ENCODE measurements around the gene LRRC1.

The LRRC1 gene

DNA sequence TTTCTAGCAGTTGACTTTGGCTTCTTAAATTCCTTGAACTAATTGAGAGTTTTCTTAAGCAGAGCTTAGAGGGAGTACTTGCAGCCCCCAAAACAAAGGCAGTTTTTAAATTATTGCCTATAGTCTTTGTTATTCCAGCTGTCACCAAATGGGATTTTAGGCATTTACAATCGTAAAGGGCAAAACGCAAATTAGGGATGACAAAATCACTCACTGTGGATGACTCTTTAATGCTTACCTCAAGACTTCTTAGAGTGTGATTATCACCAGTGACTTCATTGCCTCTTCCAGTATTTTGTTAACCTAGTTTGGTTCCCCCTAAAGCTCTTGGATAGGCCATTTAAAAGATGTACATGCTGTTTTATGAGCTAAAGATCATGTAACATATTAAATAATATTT is 126.8 kb downstream of the LRRC1 start:
- no peak for DNase-seq (ENCODE audit: low read depth in 2 of 2, low spot score in 1 of 2)

DNA sequence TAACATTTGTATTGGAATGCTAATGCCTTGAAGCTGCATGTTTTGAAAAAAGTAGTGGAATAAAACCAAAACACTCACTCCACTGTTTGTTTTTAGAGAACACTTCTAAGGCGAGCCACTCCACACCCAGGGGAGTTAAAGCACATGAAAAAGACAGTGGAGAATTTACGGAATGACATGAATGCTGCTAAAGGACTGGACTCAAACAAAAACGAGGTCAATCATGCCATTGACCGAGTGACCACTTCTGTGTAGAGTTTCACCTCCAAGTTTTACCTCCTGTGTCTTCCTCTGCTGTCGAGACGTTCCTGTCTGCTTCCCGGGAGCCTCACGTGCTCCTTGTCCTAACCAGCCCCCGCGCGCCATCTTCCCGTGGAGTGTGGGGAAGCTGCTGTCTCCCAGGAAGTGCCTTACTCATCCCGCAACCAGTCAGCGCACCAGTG is 127.8 kb downstream of the LRRC1 start:
- DNase-seq (ENCODE audit: low read depth in 2 of 2, low spot score in 1 of 2), result no peak

DNA sequence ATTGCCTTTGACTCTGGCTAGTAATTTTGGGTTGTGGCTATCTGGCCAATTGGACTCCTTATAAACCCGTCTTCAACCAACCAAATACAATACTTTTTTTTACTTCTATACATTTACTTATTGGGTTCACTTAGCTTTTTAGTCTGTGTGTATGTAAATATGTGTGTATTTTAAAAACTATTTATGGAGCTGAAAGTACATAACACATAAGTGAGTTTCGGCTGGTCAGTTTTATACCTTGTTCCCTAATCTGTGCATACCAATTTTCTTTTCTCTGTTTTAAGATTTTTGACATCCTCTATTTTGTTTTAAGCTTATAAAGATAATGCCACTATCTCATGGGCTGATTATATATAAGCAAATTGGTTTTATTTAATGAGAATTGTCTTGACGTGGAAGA is 129.5 kb downstream of the LRRC1 start:
- no peak for DNase-seq (ENCODE audit: low read depth in 2 of 2, low spot score in 1 of 2)

DNA sequence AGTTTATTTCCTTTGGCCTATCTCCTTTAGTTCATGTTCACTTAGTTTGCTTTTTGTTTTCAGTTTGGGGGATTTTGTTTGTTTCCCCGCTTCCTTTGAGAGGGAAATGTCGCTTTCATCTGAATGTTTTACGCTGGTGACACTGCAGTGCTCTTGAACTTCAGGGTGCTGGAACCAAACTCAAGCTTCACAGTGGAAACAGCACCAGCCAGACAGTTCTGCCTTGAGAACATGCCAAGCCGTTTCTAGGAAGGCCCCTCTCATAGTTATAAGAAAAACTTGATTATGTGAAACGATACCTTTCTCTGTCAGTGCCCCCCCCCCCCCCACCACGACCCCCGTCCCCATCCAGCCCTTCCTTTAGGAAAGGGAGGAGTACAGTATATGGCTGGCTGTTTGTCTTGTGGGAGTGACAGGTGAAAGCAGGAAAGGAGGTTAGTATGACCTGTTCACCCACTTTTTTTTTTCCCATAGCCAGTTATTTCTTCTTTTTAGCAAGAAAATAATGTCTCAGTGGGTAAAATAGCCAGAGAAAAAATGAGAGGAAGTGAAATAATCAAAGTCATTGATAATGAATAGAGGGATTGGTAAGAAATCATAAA is 130.1 kb downstream of the LRRC1 start:
- no peak for DNase-seq (ENCODE audit: low read depth in 2 of 2, low spot score in 1 of 2)

DNA sequence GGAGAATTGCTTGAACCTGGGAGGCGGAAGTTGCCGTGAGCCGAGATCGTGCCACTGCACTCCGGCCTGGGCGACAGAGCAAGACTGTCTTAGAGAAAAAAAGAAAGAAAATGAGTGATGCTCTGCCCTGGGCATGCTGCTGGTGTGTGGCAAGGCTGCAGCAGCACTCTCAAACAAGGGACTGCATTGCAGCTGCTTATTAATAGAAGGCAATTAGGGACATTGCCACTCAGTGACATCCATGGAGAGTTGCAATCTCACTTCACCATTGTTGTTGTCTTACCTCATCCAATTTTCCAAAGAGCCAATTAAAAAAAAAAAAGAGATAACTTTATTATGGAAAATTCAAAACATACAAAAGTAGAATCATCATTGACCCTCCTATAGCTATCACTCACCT is 131.1 kb downstream of the LRRC1 start:
- DNase-seq (ENCODE audit: low read depth in 2 of 2, low spot score in 1 of 2), result no peak

DNA sequence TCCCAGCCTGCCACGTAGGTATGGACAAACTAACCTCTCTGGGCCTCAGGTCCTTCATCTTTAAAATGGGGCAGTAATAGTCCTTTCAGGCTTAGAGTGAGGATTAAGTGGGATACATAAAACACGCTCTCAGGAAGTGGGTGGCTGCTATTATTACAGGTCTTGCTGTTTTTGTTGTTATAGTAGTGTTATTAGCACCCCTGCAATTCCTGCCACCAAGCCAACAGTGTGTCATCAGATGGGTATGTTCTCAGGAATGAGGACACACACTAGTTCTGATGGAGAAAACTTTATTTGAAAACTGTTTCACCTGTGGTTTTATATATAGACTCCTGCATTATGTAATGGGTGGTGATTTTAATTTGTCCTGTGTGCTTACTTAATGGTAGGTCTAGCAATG is 131.7 kb downstream of the LRRC1 start:
- no peak for DNase-seq (ENCODE audit: low read depth in 2 of 2, low spot score in 1 of 2)

DNA sequence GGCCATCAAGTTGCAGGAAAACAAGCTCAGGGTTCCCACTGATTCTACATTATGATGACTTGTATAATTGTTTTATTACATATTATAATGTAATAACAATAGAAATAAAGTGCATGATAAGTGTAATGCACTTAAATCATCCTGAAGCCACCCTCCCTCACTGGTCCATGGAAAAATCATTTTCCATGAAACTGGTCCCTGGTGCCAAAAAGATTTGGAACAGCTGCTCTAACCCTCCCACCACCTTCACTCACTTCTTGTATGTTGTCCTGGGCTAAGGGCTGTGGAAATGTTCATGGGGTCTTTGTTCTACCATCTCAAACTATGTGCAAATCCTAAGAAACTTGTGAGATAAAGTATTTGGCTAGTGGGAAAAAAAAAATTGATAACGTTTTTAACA is 133.8 kb downstream of the LRRC1 start:
- DNase-seq (ENCODE audit: low read depth in 2 of 2, low spot score in 1 of 2), result no peak

DNA sequence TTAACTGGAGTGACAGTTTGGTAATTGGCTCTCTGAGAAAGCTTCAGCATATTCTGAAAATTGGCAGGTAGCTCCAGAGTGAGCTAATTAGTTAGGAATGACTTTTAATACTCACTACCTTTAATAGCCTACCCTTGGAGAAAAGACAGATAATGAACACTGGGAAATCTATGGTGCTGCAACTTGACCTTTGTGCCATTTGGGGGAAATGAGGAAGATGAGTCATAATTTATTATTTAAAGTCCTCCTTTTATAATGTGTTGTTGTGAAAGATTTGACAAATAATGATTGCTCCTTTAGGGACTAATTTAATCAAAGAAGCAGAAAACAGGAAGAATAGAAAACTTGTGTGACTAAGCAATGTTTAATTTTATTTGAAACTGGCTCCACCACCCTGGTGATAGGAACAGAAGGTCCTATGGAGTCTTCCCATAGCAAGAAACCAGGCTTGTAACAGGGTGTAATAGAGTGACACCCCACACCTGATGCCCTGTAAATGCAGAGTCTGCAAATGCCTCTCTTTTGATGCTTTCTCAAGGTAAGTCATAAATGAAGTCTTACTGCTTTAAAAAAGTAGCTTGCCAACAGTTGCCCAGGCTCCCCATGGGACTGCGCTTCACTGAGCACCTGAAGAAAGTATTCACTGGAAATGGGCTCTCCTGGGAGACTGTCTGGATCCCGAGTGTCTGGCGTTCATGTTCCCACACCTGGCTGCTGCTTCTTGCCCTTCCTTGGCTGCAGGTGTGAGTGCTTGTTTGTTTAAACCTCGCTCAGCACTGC is 134.4 kb downstream of the LRRC1 start:
- no peak for DNase-seq (ENCODE audit: low read depth in 2 of 2, low spot score in 1 of 2)

DNA sequence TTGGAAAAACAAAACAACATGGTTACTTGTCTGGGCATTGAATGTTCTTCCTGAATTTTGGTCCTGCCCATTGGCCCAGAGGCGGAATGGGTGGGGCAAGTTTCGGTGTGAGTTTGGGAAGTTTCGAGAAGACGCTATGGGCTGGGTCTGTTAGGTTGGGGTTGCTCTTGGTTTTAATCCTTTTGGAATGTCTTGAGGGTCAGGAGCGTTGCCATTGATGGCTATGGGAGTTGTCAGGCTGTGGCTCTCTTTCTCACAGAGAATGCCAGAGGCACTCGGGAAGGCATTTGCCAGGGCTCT is 135.0 kb downstream of the LRRC1 start:
- no peak for DNase-seq (ENCODE audit: low read depth in 2 of 2, low spot score in 1 of 2)

DNA sequence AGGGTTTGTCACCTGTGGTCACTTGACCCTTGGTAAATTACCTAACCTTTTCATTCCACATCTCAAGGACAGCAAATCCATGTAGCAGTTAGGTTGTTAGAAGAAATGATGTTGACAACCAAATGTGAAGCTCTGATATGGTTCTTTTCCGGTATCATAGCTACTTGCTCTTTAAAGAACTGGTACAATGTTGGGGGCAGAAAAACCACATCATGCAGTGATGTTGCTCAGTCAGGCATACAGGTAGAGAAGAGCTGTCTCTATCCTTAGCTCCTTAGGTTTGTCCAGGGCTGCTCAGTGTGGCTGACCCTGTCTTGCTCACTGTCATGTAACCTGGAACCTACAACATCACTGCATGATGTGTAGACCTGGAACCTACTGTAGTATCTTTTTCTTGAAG is 135.5 kb downstream of the LRRC1 start:
- DNase-seq (ENCODE audit: low read depth in 2 of 2, low spot score in 1 of 2), result no peak

DNA sequence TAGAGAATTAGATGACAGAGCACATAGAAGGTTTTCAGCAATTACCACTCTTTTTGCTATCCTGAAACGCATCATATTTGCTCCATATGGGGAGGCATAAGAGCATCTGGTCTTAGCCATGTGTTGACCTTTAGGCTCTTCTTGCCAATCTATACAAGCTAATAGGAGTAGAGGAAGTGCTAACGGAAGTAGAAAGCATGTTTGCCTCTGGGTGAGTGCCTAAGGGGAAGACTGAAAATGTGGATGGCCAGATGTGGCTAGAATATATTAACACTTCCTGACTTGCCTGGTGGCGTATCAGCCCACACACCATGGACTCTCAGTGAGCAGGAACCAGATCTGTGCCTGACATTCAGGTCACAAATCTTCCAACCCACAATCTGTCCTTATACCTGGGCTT is 136.3 kb downstream of the LRRC1 start:
- no peak for DNase-seq (ENCODE audit: low read depth in 2 of 2, low spot score in 1 of 2)

DNA sequence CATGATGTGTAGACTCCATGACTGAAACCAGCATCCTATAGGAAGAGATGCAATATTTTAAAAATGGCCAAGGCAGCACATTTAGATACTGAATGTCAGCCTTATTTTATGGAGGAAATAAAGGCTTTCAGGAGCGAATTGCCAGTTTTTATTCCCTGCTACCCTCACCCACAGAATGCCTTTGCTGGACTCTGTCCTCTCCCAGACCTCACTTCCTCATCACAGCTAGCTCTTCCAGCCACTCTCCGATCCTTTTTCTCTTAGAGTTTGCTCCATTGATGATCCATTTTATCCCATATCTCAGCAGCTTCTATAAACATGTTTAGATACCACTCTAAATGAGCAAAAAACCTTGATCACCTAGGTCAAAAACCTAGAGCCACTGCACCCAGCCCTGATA is 137.7 kb downstream of the LRRC1 start:
- no peak for DNase-seq (ENCODE audit: low read depth in 2 of 2, low spot score in 1 of 2)

DNA sequence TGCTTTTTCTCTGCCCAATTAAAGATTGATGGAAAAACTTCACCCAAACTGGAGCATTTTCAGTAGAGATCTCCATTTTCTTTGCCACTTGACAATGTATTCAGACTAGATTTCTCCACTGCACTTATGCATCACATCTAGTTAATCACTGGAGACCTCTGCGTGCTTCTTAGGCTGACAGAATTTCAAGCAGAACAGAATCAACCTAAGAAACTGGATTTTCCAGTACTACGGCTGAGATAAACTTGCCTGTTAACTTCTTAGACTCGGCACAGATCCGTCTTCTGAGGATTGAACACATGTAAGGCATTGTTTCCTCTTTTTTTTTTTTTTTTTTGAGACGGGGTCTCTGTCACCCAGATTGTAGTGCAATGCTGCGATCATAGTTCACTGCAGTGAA is 139.2 kb downstream of the LRRC1 start:
- no peak for DNase-seq (ENCODE audit: low read depth in 2 of 2, low spot score in 1 of 2)

DNA sequence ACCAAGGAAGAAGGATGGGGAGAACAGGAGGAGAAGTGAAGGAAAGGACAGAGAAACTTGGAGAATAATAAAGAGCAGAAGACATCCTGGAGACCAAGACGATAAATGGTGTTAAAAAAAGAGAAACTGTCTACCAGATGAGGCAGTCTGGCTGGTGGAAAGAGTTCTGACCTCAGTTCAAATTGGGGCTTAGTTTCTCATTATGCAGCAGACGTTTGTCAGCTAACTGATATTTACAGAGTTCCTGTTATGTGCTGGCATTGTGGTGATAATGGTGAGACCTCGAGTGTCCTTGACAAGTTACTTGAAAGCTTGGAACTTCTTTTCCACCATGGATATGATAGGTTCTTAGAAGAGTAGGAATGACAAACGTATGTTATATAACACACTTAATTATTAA is 142.7 kb downstream of the LRRC1 start:
- no peak for DNase-seq (ENCODE audit: low read depth in 2 of 2, low spot score in 1 of 2)

DNA sequence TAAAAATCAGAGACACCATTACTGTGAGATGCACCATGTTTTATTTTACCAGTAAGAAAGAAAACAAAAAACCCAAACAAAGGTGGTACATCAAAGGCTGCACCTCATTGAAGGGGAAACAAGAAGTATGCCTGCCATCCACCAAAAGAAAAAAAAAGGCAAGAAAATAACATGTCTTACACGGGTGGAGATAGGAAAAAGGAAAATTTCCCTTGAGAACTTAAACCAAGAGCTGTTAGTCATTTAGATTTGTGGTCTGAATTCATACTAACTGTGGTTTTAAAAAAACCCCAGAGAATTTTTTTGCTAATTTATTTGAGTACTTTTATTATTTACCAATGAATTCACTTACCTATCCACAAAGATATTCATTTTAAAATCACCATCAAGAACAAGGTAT is 144.0 kb downstream of the LRRC1 start:
- DNase-seq (ENCODE audit: low read depth in 2 of 2, low spot score in 1 of 2), result no peak

DNA sequence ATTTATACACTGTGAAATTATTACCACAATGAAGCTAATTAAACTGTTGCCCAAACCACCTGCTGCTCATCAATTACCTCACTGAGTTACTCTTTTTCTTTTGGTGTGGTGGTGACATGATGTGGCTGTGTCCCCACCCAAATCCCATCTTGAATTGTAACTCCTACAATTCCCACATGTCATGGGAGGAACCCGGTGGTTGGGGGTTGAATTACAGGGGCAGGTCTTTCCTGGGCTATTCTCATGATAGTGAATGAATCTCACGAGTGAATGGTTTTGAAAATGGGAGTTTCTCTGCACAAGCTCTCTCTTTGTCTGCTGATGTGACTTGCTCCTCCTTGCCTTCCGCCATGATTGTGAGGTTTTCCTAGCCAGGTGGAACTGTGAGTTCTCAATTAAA is 145.0 kb downstream of the LRRC1 start:
- DNase-seq (ENCODE audit: low read depth in 2 of 2, low spot score in 1 of 2), result no peak

DNA sequence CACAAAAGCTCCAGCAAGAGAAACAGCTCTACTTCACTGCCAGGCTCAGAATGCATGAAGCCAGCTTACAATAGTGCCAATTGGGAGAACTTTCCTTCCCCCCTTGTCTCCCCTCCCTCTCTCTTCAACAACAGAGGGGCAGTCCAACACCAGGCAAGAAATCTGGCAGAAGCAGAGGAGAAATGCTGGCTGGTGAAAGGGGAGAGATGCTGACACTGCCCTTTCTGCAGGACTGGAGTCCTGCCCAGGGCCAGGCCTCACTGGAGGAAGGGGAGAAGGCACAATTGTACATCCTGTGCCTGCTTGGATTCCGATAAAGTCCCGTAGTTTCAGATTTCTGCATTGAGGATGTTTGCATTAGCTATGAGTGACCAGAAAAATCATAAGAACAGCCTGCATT is 148.6 kb downstream of the LRRC1 start:
- no peak for DNase-seq (ENCODE audit: low read depth in 2 of 2, low spot score in 1 of 2)

DNA sequence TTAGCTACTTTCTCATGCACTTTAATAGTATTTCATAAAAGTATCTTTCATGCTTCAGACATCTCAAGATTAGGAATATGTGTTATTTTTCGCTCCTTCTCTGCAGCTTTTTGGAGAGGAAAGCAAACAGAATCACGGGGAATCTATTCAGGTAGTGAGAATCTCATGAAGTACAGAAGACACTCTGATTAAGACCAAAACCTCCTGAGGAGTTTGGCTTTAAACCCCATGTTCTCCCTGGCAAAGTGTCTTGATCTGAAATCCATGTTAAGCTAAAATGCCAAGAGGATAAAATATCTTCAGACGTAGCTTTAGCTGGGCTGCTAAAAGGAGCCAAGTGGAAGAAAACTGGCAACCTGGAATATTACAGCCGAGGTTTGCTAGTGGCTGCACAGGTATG is 149.3 kb downstream of the LRRC1 start:
- no peak for DNase-seq (ENCODE audit: low read depth in 2 of 2, low spot score in 1 of 2)

DNA sequence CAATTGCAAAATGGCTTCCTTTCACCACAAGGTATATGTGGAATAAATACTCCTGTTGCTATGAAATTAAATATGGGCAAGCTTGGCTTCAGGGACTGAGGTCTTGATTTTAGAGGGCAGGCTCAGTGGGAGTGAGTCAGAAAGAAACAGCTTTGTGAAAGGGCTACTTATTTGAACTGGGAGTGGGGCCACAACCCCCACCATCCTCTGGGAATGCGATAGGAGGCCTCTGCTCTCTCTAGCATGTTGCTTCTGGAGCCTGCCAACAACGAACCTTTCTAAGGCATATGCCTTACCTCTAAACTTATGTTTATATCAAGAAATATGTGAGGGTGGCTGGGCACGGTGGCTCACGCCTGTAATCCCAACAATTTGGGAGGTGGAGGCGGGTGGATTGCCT is 149.7 kb downstream of the LRRC1 start:
- DNase-seq (ENCODE audit: low read depth in 2 of 2, low spot score in 1 of 2), result no peak

DNA sequence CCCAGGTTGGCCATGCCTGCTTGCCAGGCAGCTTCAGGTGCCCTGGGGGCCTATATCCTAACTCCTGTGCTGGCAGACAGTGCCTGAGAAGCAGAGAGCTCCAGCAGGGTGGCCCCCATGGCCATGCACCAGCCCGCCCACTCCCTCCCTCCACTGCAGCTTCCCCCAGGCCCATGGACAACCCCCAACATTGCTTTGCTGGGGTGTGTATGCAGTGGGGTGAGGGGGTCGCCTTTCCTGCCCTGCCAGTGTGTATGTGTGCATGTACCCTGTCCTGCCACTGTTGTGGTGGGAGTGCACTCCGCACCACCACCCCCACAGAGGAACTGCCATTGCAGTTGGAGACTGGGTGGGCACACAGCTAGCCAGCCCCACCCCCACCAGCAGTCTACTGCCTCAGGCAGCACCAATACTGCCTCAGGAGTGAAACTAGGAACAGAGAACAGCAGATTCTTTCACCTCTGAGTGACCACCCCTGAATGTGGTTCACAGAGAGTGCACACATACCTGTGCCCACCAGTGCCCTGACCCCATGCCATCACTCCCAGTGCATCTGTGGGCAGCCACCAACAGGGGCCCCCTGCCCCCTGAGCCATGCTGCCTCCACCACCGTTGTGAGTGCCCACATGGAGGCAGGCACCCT is 151.1 kb downstream of the LRRC1 start:
- no peak for DNase-seq (ENCODE audit: low read depth in 2 of 2, low spot score in 1 of 2)

DNA sequence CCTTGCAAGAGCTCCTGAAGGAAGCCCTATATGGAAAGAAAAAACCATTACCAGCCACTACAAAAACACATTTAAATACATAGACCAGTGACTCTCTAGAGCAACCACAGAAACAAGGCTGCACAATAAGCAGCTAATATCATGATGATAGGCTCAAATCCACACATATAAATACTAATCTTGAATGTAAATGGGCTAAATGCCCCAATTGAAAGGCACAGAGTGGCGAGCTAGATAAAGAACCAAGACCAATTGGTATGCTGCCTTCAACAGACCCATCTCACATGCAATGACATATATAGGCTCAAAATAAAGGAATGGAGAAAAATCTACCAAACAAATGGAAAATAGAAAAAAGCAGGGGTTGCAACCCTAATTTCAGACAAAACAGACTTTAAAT is 153.0 kb downstream of the LRRC1 start:
- no peak for DNase-seq (ENCODE audit: low read depth in 2 of 2, low spot score in 1 of 2)

DNA sequence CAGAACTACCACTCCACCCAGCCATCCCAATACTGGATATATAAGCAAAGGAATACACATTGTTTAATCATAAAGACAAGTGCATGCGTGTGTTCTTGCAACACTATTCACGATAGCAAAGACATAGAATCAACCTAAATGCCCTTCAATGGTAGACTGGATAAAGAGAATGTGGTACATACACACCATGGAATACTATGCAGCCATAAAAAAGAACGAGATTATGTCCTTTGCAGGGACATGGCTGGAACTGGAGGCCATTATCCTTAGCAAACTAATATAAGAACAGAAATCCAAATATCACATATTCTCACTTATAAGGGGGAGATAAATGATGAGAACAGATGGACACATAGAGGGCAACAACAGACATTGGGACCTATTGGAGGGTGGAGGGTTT is 156.6 kb downstream of the LRRC1 start:
- DNase-seq (ENCODE audit: low read depth in 2 of 2, low spot score in 1 of 2), result no peak
